ENCODE measurements around the gene RASL11A.

- no peak for TF ChIP-seq POLR2A (IDR thresholded peaks at IDR 0.05)
- TF ChIP-seq CTCF (IDR thresholded peaks at IDR 0.05) = no peak
Measured at GRCh38 chr13:27261396-27261795, 9.2 kb upstream of the RASL11A start.
